Pancreas (tissue), 10 donors: ENCODE measurements around the gene P3H3. TPM values are rescaled to one million over a fixed set of nuclear protein-coding genes. Genes with fewer than 3 reads are reported as not detected.
A peak's percentile ranks its signal among the peaks of the same experiment; 100 is the strongest.
"Not testable (repeated sequence)": the region's sequence is repeated elsewhere in the genome, so short reads cannot be mapped to it uniquely, and the experiment has no call there.

Source experiments
- ATAC-seq, 4 donors: fragments of 200-7000 bp; cut with Tn5 transposase; one replicate each; pipeline versions ENCODE4 v1.8.0 to v1.9.1; 2020; ENCODE audit warnings: mild to moderate bottlenecking in 4 of 4, moderate library complexity in 4 of 4
- DNase-seq, 6 donors: peaks; one replicate each; pipeline ENCODE4 v3.0.0-alpha.2; 2020
- FAIRE-seq: peaks from 2 replicates; lab custom pipeline; 2012; peaks lifted over from hg19 to GRCh38; lab: Jason Lieb, UNC
- H3K27ac ChIP-seq, 4 donors: fragments of 200-600 bp; sonication (generic); 1 replicate in 3 of 4; 2 replicates in 1 of 4; pipeline versions ENCODE4 v1.5.0 to v1.8.0; 2020
- H3K27me3 ChIP-seq, 4 donors: fragments of 200-600 bp; one replicate each; pipeline ENCODE4 v1.8.0; 2021
- H3K36me3 ChIP-seq, 3 donors: fragments of 200-600 bp; sonication (generic) in 1 of 3; one replicate each; pipeline versions ENCODE4 v1.5.0 to v1.8.0; 2020 to 2021
- H3K4me1 ChIP-seq, 3 donors: fragments of 200-600 bp; one replicate each; pipeline ENCODE4 v1.8.0; 2021
- H3K4me3 ChIP-seq, 4 donors: fragments of 200-600 bp; sonication (generic) in 2 of 4; one replicate each; pipeline versions ENCODE4 v1.5.0 to v1.8.0; 2020 to 2021
- H3K9me3 ChIP-seq, 4 donors: fragments of 200-600 bp; one replicate each; pipeline ENCODE4 v1.8.0; 2021
- CTCF ChIP-seq, 4 donors: fragments of 200-600 bp; sonication (generic) in 3 of 4; IDR thresholded peaks; one replicate each; pipeline versions ENCODE4 v1.5.0 to v1.8.0; 2021; ENCODE audit warnings: antibody characterized with exemption in 4 of 4
- WGBS, 2 donors: extraction: QIAGEN DNeasy Blood & Tissue Kit; methylation state at CpG; one replicate each; pipeline ENCODE4 v1.1.7; 2013; 5-methylcytosine and 5-hydroxymethylcytosine counted together
- intact Hi-C, 3 donors: fragments of 100-400 bp; cut with DNase I; formaldehyde crosslinking; loops; one replicate each; pipeline versions ENCODE4 v1.11.1 to v1.14.2; 2022
- polyA plus RNA-seq, 2 donors: library from polyadenylated mRNA; stranded (reverse); fragments of 200-250 nt; gene quantifications; one replicate each; pipeline ENCODE4 v1.2.3, GENCODE V29; 2013
- total RNA-seq, 6 donors: library from RNA; stranded (reverse); fragmentation: NEBNext Ultra II Directional in 4 of 6; extraction: Animal tissue kit (Norgen Biotek cat#: 25700) in 4 of 6; gene quantifications; one replicate each; pipeline versions ENCODE4 v1.2.1 to v1.2.4, GENCODE V29; 2021 to 2023
- donor health status: healthy with polysubstance abuse.
- donor health status: DM: no; HTN: no; CAD: no; lungs with moderate emphysema.
- donor health status: DM: no; HTN: no; CAD: no.
- donor health status: control.
- donor health status: control.
- donor health status: Bipolar disorder and iron deficiency.
- donor health status: DM: yes; HTN: yes; CAD: no.
- donor health status: DM: no; HTN: no; CAD: no.
- donor health status: DM: no; HTN: no; CAD: no.
- donor health status: DM: yes; HTN: yes; CAD: no.

P3H3 gene
- total and polyA plus RNA-seq, 8 donors = 5.6 to 32.8 (median 10.2) TPM

DNA sequence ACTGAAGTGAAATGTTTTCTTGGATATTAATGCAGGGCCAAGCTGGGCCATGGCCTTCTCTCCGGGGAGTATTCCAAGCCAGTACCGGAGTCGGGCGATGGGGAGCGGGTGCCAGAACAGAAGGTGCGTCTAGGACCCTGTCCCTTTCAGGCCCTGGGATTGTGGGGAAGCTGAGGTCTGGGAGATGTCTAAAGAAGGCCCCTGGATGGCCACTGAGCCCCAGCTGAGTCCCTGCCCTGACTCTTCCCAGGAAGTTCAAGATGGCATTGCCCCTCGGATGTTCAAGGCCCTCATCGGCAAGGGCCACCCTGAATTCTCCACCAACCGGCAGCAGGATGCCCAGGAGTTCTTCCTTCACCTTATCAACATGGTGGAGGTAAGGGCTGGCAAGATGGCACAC, 31.9 kb downstream of the P3H3 start:
- Histone ChIP-seq H3K4me1 (no peaks in the 10 kb centered on the region), H3K27ac (no peak overlapping the region), H3K36me3 (peaks cover 3 to 30% (median 25%) of the 10 kb centered on the region in 3 donors), H3K27me3 (no peaks in the 10 kb centered on the region), H3K9me3 (no peaks in the 10 kb centered on the region), H3K4me3 (no peak overlapping the region)
- FAIRE-seq (no peak), DNase-seq (peak in 1 of 6 donors; percentile 49), ATAC-seq (no peak)
- intact Hi-C loops = no loop called here
- WGBS, 2 donors = 94 to 95% methylated on average over 9 of the region's 9 CpGs
- TF ChIP-seq CTCF (IDR thresholded peaks at IDR 0.05) = no peak

- FAIRE-seq (no peak), ATAC-seq (no peak), DNase-seq (peak in 1 of 6 donors; percentile 44)
- Histone ChIP-seq H3K4me1 (no peaks in the 10 kb centered on the region), H3K27ac (no peak overlapping the region), H3K27me3 (no peaks in the 10 kb centered on the region), H3K9me3 (no peaks in the 10 kb centered on the region), H3K36me3 (peaks cover 3 to 30% (median 25%) of the 10 kb centered on the region in 3 donors), H3K4me3 (no peak overlapping the region)
- no peak for TF ChIP-seq CTCF (IDR thresholded peaks at IDR 0.05)
- WGBS, 2 donors = 94 to 98% methylated on average over 7 of the region's 7 CpGs
- intact Hi-C loops = no loop called here
Observed at GRCh38 chr12:6860942-6861341, 32.7 kb downstream of the P3H3 start.

DNA sequence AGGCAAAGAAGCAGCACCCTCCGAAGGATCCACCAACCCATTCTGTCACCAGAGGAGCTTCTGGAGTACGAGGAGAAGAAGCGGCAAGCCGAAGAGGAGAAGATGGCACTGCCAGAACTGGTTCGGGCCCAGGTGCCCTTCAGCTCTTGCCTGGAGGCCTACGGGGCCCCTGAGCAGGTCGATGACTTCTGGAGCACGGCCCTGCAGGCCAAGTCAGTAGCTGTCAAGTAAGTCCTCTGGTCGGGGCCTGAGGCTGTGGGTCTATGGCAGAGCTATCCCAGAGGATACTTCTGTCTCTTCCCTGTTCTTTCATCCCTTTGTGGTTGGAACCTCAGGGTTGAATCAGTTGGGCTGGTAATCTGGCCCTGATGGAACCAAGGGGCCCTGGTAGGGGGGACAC, 33.2 kb downstream of the P3H3 start:
- Histone ChIP-seq H3K36me3 (peaks cover 3 to 30% (median 23%) of the 10 kb centered on the region in 3 donors), H3K4me3 (no peak overlapping the region), H3K4me1 (no peaks in the 10 kb centered on the region), H3K27ac (no peak overlapping the region), H3K9me3 (no peaks in the 10 kb centered on the region), H3K27me3 (no peaks in the 10 kb centered on the region)
- DNase-seq (peak in 1 of 6 donors; percentile 64), FAIRE-seq (no peak), ATAC-seq (no peak)
- intact Hi-C loops = no loop called here
- no peak for TF ChIP-seq CTCF (IDR thresholded peaks at IDR 0.05)
- WGBS, 2 donors = 93% methylated on average over 9 of the region's 9 CpGs

- no peak for TF ChIP-seq CTCF (IDR thresholded peaks at IDR 0.05)
- H3K4me1 ChIP-seq = peaks cover 0 to 4% (median 0%) of the 10 kb centered on the region in 3 donors
- H3K36me3 ChIP-seq = peaks cover 0 to 19% (median 15%) of the 10 kb centered on the region in 3 donors
- WGBS, 2 donors = 88 to 89% methylated on average over 11 of the region's 11 CpGs
- no peaks in the 10 kb centered on the region for H3K9me3 ChIP-seq
- peak in 1 of 6 donors; percentile 32 for DNase-seq
- H3K27me3 ChIP-seq = no peaks in the 10 kb centered on the region
- H3K4me3 ChIP-seq = no peak overlapping the region
- no peak overlapping the region for H3K27ac ChIP-seq
- no peak for ATAC-seq
- intact Hi-C loops = no loop called here
- no peak for FAIRE-seq
Observed at GRCh38 chr12:6863033-6863432, 34.8 kb downstream of the P3H3 start.

GRCh38 chr12:6863586-6864321, 35.5 kb downstream of the P3H3 start:
- FAIRE-seq (no peak), DNase-seq (peak in 1 of 6 donors; percentile 70), ATAC-seq (no peak)
- Histone ChIP-seq H3K4me3 (no peak overlapping the region), H3K36me3 (peaks cover 0 to 14% (median 8%) of the 10 kb centered on the region in 3 donors), H3K27ac (no peak overlapping the region), H3K9me3 (no peaks in the 10 kb centered on the region), H3K27me3 (no peaks in the 10 kb centered on the region), H3K4me1 (peaks cover 0 to 5% (median 5%) of the 10 kb centered on the region in 3 donors)
- TF ChIP-seq CTCF (IDR thresholded peaks at IDR 0.05) = no peak
- intact Hi-C loops = no loop called here
- 94 to 97% methylated on average over 16 of the region's 16 CpGs for whole genome bisulfite sequencing, 2 donors

- ATAC-seq, H3K27ac ChIP-seq, FAIRE-seq, intact Hi-C loops, H3K9me3 ChIP-seq, H3K27me3 ChIP-seq, H3K4me3 ChIP-seq: not testable (repeated sequence)
- 93 to 94% methylated on average over 5 of the region's 5 CpGs for WGBS, 2 donors
- Histone ChIP-seq H3K36me3 (peaks cover 0 to 19% (median 0%) of the 10 kb centered on the region in 3 donors), H3K4me1 (peaks cover 0 to 15% (median 14%) of the 10 kb centered on the region in 3 donors)
- DNase-seq = peak in 1 of 6 donors; percentile 17
Observed at GRCh38 chr12:6865307-6865706, 37.1 kb downstream of the P3H3 start.
